CD4-positive, alpha-beta memory T cell (primary cell): ENCODE data around the gene CST6. TPM values are rescaled to one million over a fixed set of nuclear protein-coding genes. Genes with fewer than 3 reads are reported as not detected.

ENCODE experiments used
- CTCF ChIA-PET: fragments of 350-600 bp; sonication (Branson Sonifier 250); formaldehyde crosslinking; loops from one replicate; lab custom pipeline; 2021; ENCODE audit warnings: inconsistent platforms; ENCODE audit not compliant: partially characterized antibody; lab: Charles Lee
- POLR2A ChIA-PET: fragments of 350-600 bp; sonication (Branson Sonifier 250); formaldehyde crosslinking; loops from one replicate; lab custom pipeline; 2021; ENCODE audit not compliant: partially characterized antibody; lab: Charles Lee
- DNase-seq, 5 donors: peaks; one replicate each; pipeline versions ENCODE4 v3.0.0 to v3.0.0-alpha.2; 2020 to 2022; ENCODE audit warnings: mixed read lengths in 1 of 5
- H3K27ac ChIP-seq: one replicate; pipeline ENCODE4 v1.7.0; 2013; ENCODE audit warnings: low read depth, low read length
- H3K27me3 ChIP-seq: 2 replicates; pipeline ENCODE4 v1.7.0; 2013; ENCODE audit warnings: mild to moderate bottlenecking, low read length, moderate library complexity; ENCODE audit not compliant: insufficient read depth
- H3K36me3 ChIP-seq: 2 replicates; pipeline ENCODE4 v1.7.0; 2013; ENCODE audit warnings: mild to moderate bottlenecking, low read length, moderate library complexity; ENCODE audit not compliant: insufficient read depth
- H3K4me1 ChIP-seq: 2 replicates; pipeline ENCODE4 v1.7.0; 2013; ENCODE audit warnings: mild to moderate bottlenecking, low read length, moderate library complexity; ENCODE audit not compliant: insufficient read depth
- H3K4me3 ChIP-seq, 2 donors: one replicate each; pipeline ENCODE4 v1.7.0; 2013; ENCODE audit warnings: low read length in 2 of 2, mild to moderate bottlenecking in 1 of 2
- H3K9me3 ChIP-seq, 2 donors: one replicate each; pipeline ENCODE4 v1.7.0; 2013; ENCODE audit warnings: low read length in 2 of 2, control low read depth in 1 of 2; ENCODE audit not compliant: control insufficient read depth in 1 of 2
- H3K27ac Mint-ChIP-seq, 7 donors: one replicate each; pipeline ENCODE4 v1.8.0; 2020 to 2021; ENCODE audit warnings: mixed read lengths in 7 of 7, mild to moderate bottlenecking in 6 of 7, inconsistent platforms in 3 of 7, moderate library complexity in 3 of 7
- H3K27me3 Mint-ChIP-seq, 2 donors: one replicate each; pipeline ENCODE4 v1.8.0; 2020 to 2021; ENCODE audit warnings: mixed read lengths in 2 of 2
- H3K36me3 Mint-ChIP-seq, 2 donors: one replicate each; pipeline ENCODE4 v1.8.0; 2020 to 2021; ENCODE audit warnings: mixed read lengths in 2 of 2, inconsistent platforms in 1 of 2, mild to moderate bottlenecking in 1 of 2
- H3K4me1 Mint-ChIP-seq, 4 donors: one replicate each; pipeline ENCODE4 v1.8.0; 2020 to 2021; ENCODE audit warnings: mixed read lengths in 4 of 4, mild to moderate bottlenecking in 1 of 4
- H3K4me3 Mint-ChIP-seq, 8 donors: one replicate each; pipeline ENCODE4 v1.8.0; 2020 to 2021; ENCODE audit warnings: mixed read lengths in 8 of 8, mild to moderate bottlenecking in 7 of 8, moderate library complexity in 6 of 8, inconsistent platforms in 3 of 8
- H3K9me3 Mint-ChIP-seq, 8 donors: one replicate each; pipeline ENCODE4 v1.8.0; 2020 to 2021; ENCODE audit warnings: mixed read lengths in 8 of 8, mild to moderate bottlenecking in 5 of 8, inconsistent platforms in 3 of 8, moderate library complexity in 1 of 8
- intact Hi-C: fragments of 100-400 bp; cut with micrococcal nuclease; formaldehyde crosslinking; loops from one replicate; pipeline ENCODE4 v1.15.1; 2023
- polyA plus RNA-seq, 2 donors: library from polyadenylated mRNA; unstranded; fragments of 300-500 nt; fragmentation: Illumina TruSeq; gene quantifications; one replicate each; pipeline ENCODE4 v1.2.3, GENCODE V29; 2021
- total RNA-seq, 2 experiments: library from RNA; stranded (reverse); gene quantifications; one replicate each; pipeline ENCODE4 v1.2.3, GENCODE V29; 2021

The CST6 gene
- total and polyA plus RNA-seq, 4 experiments from 2014 or later, result not detected

- Mint-ChIP-seq H3K27ac (peak within 1 kb of the TSS in 2 of 7 donors; percentile 64 to 70), H3K27me3 (peaks cover 0 to 1% of the 10 kb centered on the region in 2 donors), H3K9me3 (no peaks in the 10 kb centered on the region), H3K36me3 (peaks cover 12 to 13% of the 10 kb centered on the region in 2 donors), H3K4me1 (peaks cover 18 to 45% (median 30%) of the 10 kb centered on the region in 4 donors), H3K4me3 (peak within 1 kb of the TSS in 4 of 8 donors; percentile 20 to 36 (median 30))
- ChIA-PET CTCF (interaction anchor here (1.0 to 1.7 kb wide), 5 partner anchors 19 to 160 kb away, joined by 3 to 5 read pairs (median 3); partner anchors contain the start of gene FIBP), POLR2A (interaction anchor here (8.0 kb wide), 1 partner anchor 21 kb away, joined by 66 read pairs; the partner anchor contains the start of gene PACS1)
- peaks cover 33% of the 10 kb centered on the region for H3K4me1 ChIP-seq
- intact Hi-C loops, result no loop called here
- no peaks in the 10 kb centered on the region for H3K27me3 ChIP-seq
- no peak for DNase-seq
- no peak within 1 kb of the TSS for H3K27ac ChIP-seq
- no peaks in the 10 kb centered on the region for H3K9me3 ChIP-seq
- H3K36me3 ChIP-seq, result peaks cover 5% of the 10 kb centered on the region
- H3K4me3 ChIP-seq, result no peak within 1 kb of the TSS
Observed at GRCh38 chr11:66048547-66049323, 36.9 kb downstream of the CST6 start, which contains the start of gene GAL3ST3. TSS of gene GAL3ST3 (minus strand) at chr11:66049161. CDS start at chr11:66045415, 3,746 bp downstream.

DNA sequence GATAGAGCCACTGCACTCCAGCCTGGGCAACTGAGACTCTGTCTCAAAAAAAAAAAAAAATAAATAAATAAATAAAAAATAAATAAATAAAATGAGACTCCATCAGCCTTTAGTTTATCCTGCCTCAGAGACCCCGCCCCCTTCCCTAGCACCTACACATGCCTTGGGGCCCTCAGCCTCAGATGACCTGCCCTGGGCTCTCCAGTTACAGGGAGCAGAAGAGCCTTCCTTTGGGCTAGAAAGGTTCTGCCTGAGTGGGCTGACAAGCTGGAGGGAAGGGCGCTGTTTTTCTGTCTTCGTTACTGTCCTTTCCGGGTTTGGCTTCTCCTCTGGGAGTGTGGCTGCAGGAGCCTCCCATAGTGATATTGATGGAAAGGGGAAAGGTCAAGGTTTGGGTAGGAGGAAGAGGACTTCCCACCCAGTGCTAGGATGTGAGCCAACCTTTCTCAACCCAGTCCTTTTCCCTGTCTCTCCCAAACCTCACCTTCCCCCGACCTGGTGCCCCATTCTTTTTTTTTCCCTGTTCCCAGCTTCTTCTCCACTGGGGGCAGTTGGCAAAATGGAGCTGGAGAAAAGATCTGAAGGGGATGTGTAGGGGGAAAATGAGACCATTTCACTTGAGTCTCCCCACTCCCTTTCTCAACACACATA, 38.9 kb downstream of the CST6 start:
- Mint-ChIP-seq H3K4me3 (peak overlapping the region; percentile 39 to 100 (median 90)), H3K27me3 (peaks cover 0 to 1% of the 10 kb centered on the region in 2 donors)

DNA sequence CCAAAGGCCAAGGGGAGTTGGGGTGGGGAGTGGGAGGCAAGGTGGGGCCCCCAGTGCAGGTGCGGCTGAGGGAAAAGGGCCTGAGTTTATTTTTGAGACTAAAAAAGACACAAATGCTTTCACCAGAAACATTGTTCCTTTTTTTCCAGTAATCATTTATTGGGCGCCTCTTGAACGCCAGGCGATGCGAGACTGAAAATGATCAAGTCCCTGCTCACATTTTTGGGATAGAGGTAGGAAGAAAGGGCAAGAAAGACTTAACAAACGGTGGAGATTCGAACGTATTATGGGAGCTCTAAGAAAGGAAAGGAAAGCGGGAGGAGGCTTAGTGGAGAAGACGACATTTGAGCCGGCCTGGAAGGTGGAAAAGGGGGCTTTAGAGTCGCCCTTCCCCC, 39.6 kb downstream of the CST6 start:
- Histone ChIP-seq H3K4me1 (peaks cover 23% of the 10 kb centered on the region), H3K9me3 (no peaks in the 10 kb centered on the region), H3K27ac (peak overlapping the region; percentile 81), H3K4me3 (peak overlapping the region in 1 of 2 donors; percentile 99), H3K27me3 (no peaks in the 10 kb centered on the region), H3K36me3 (peaks cover 21% of the 10 kb centered on the region)
- H3K27ac Mint-ChIP-seq, result peak overlapping the region; percentile 93 to 99 (median 98)
- H3K9me3 Mint-ChIP-seq, result no peaks in the 10 kb centered on the region
- peak overlapping the region; percentile 81 to 100 (median 94) for H3K4me3 Mint-ChIP-seq
- intact Hi-C loops, result no loop called here
- H3K36me3 Mint-ChIP-seq, result peaks cover 29 to 34% of the 10 kb centered on the region in 2 donors
- CTCF ChIA-PET, result interaction anchor here (0.5 to 6.7 kb wide), 8 partner anchors 10 to 463 kb away, joined by 3 to 104 read pairs (median 6); no protein-coding TSS in a partner anchor
- peaks cover 0 to 1% of the 10 kb centered on the region in 2 donors for H3K27me3 Mint-ChIP-seq
- POLR2A ChIA-PET, result interaction anchor here (0.7 to 8.0 kb wide), 13 partner anchors 18 to 553 kb away, joined by 3 to 66 read pairs (median 9); partner anchors contain the start of genes BANF1, CFL1, EIF1AD and MUS81
- DNase-seq, result no peak
- H3K4me1 Mint-ChIP-seq, result peaks cover 12 to 40% (median 26%) of the 10 kb centered on the region in 4 donors

More for the DNA sequence above, 38.9 kb downstream of the CST6 start:
- Mint-ChIP-seq H3K4me1 (peaks cover 12 to 40% (median 26%) of the 10 kb centered on the region in 4 donors), H3K27ac (peak overlapping the region; percentile 93 to 99 (median 98)), H3K36me3 (peaks cover 26 to 27% of the 10 kb centered on the region in 2 donors), H3K9me3 (no peaks in the 10 kb centered on the region)
- DNase-seq, result no peak
- Histone ChIP-seq H3K4me3 (no peak overlapping the region), H3K27ac (peak overlapping the region; percentile 81), H3K4me1 (peaks cover 23% of the 10 kb centered on the region), H3K27me3 (no peaks in the 10 kb centered on the region), H3K9me3 (no peaks in the 10 kb centered on the region), H3K36me3 (peaks cover 17% of the 10 kb centered on the region)
- intact Hi-C loops, result no loop called here
- CTCF ChIA-PET, result interaction anchor here (0.5 to 6.7 kb wide), 5 partner anchors 9 to 463 kb away, joined by 3 to 104 read pairs (median 11); no protein-coding TSS in a partner anchor
- POLR2A ChIA-PET, result interaction anchor here (0.7 to 8.0 kb wide), 8 partner anchors 19 to 463 kb away, joined by 3 to 66 read pairs (median 12); partner anchors contain the start of genes BANF1, EIF1AD, MUS81 and PACS1

- Mint-ChIP-seq H3K27me3 (peaks cover 0 to 1% of the 10 kb centered on the region in 2 donors), H3K4me1 (peaks cover 12 to 40% (median 25%) of the 10 kb centered on the region in 4 donors), H3K9me3 (no peaks in the 10 kb centered on the region), H3K27ac (peak within 1 kb of the TSS; percentile 98 to 100 (median 99)), H3K36me3 (peaks cover 35 to 40% of the 10 kb centered on the region in 2 donors), H3K4me3 (peak within 1 kb of the TSS; percentile 99 to 100 (median 100))
- DNase-seq, result peak; percentile 93 to 96 (median 96)
- Histone ChIP-seq H3K4me3 (peak within 1 kb of the TSS; percentile 91 to 99), H3K9me3 (no peaks in the 10 kb centered on the region), H3K36me3 (peaks cover 26% of the 10 kb centered on the region), H3K4me1 (peaks cover 23% of the 10 kb centered on the region), H3K27me3 (no peaks in the 10 kb centered on the region), H3K27ac (peak within 1 kb of the TSS; percentile 81)
- intact Hi-C loops, result loop anchor here (1.0 kb wide), 4 partner anchors 18 to 133 kb away; partner anchors contain the start of genes BANF1, C11orf68, DRAP1 and EIF1AD
- CTCF ChIA-PET, result interaction anchor here (0.7 to 6.7 kb wide), 11 partner anchors 11 to 464 kb away, joined by 3 to 104 read pairs (median 4); partner anchors contain the start of gene KAT5
- POLR2A ChIA-PET, result interaction anchor here (0.7 to 8.0 kb wide), 33 partner anchors 8 to 790 kb away, joined by 3 to 66 read pairs (median 4); partner anchors contain the start of genes BANF1, CATSPER1, CFL1 and EIF1AD
Observed at GRCh38 chr11:66051766-66052663, 40.2 kb downstream of the CST6 start, which contains the start of gene SF3B2. TSS of gene SF3B2 (plus strand) at chr11:66052364. CDS start at chr11:66052385, 21 bp downstream.

DNA sequence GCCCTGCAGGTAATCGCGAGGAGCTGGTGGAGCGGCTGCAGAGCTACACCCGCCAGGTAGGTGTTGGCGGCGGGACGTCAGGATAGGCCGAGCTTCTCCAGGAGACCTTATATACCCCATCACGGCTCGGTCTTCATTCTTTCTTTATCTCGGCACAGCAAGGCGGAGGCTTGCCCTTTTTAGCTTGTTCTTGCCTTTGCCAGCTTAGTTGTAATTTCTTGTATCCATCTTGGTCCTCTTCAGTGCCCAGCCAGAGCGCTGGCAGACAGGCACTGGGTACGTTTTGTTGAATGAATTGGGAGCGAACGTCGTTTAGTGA, 40.8 kb downstream of the CST6 start:
- H3K36me3 ChIP-seq, result peaks cover 31% of the 10 kb centered on the region
- ChIA-PET POLR2A (interaction anchor here (1.0 to 8.0 kb wide), 27 partner anchors 9 to 791 kb away, joined by 3 to 66 read pairs (median 5); partner anchors contain the start of genes BANF1, CATSPER1, CFL1 and EIF1AD), CTCF (interaction anchor here (1.1 to 6.7 kb wide), 9 partner anchors 8 to 341 kb away, joined by 3 to 104 read pairs (median 8); partner anchors contain the start of gene KAT5)
- Mint-ChIP-seq H3K4me1 (peaks cover 12 to 40% (median 28%) of the 10 kb centered on the region in 4 donors), H3K36me3 (peaks cover 39 to 45% of the 10 kb centered on the region in 2 donors), H3K27ac (peak overlapping the region; percentile 98 to 100 (median 99)), H3K27me3 (peaks cover 0 to 1% of the 10 kb centered on the region in 2 donors), H3K4me3 (peak overlapping the region; percentile 99 to 100 (median 100)), H3K9me3 (no peaks in the 10 kb centered on the region)
- intact Hi-C loops, result loop anchor here (1.0 kb wide), 4 partner anchors 18 to 133 kb away; partner anchors contain the start of genes BANF1, C11orf68, DRAP1 and EIF1AD
- peak overlapping the region; percentile 81 for H3K27ac ChIP-seq
- DNase-seq, result no peak
- H3K4me3 ChIP-seq, result peak overlapping the region; percentile 91 to 99
- H3K4me1 ChIP-seq, result peaks cover 23% of the 10 kb centered on the region
- H3K27me3 ChIP-seq, result no peaks in the 10 kb centered on the region
- no peaks in the 10 kb centered on the region for H3K9me3 ChIP-seq
